ENCODE results near the gene TLK2. TPM values are rescaled to one million over a fixed set of nuclear protein-coding genes. Genes with fewer than 3 reads are reported as not detected.
A peak's percentile ranks its signal among the peaks of the same experiment; 100 is the strongest.
"Not testable (repeated sequence)": the region's sequence is repeated elsewhere in the genome, so short reads cannot be mapped to it uniquely, and the experiment has no call there.

The TLK2 gene
- polyA plus RNA-seq (2013, experiment 1 of 2), result 36.7 TPM
- polyA plus RNA-seq (2013, experiment 2 of 2), result 38.7 TPM

- Histone ChIP-seq H3K9ac (ENCODE audit: low read length) (peak within 1 kb of the TSS; percentile 80), H3K56ac (ENCODE audit: low read length) (peak within 1 kb of the TSS; percentile 84), H3K4me1 (ENCODE audit: control insufficient read depth, low read depth, low read length) (no peaks in the 10 kb centered on the region), H3K79me1 (ENCODE audit: low read length) (peaks cover 2% of the 10 kb centered on the region), H2BK5ac (ENCODE audit: low read length) (no peak within 1 kb of the TSS), H3K4ac (ENCODE audit: low read depth, low read length) (peak within 1 kb of the TSS; percentile 100), H4K5ac (ENCODE audit: low read length) (no peak within 1 kb of the TSS), H3K79me2 (ENCODE audit: control insufficient read depth, insufficient read depth, low read length) (peaks cover 11% of the 10 kb centered on the region), H2BK120ac (ENCODE audit: low read depth, low read length) (peak within 1 kb of the TSS; percentile 61), H3K27me3 (ENCODE audit: insufficient read depth, low read length, poor library complexity) (no peaks in the 10 kb centered on the region), H2BK15ac (replicated peaks; ENCODE audit: low read depth) (no peak within 1 kb of the TSS), H3K36me3 (ENCODE audit: control insufficient read depth, insufficient read depth, low read length) (no peaks in the 10 kb centered on the region), H4K8ac (ENCODE audit: low read depth, low read length) (peak within 1 kb of the TSS; percentile 98), H3K18ac (ENCODE audit: low read length) (peak within 1 kb of the TSS; percentile 99), H3K27ac (ENCODE audit: low read depth, low read length) (peak within 1 kb of the TSS; percentile 78), H3K23ac (ENCODE audit: low read length) (no peak within 1 kb of the TSS), H3K4me2 (ENCODE audit: low read length) (peak within 1 kb of the TSS; percentile 42), H2AK5ac (ENCODE audit: low read length) (no peak within 1 kb of the TSS), H3K4me3 (ENCODE audit: low read length) (peak within 1 kb of the TSS; percentile 58)
- no CpG with 5 or more reads among the region's 59 CpGs for WGBS (ENCODE audit: extremely low coverage, insufficient coverage, low lambda C conversion rate)
- DNase-seq, result peak; percentile 81
Measured at GRCh38 chr17:62478424-62478879, at the start of gene TLK2. Gene TLK2, plus strand, starts transcription at chr17:62478825. Its CDS starts 2,301 bp downstream, at chr17:62481126.

GRCh38 chr17:62435251-62435650 is 43.4 kb upstream of the TLK2 start:
- not testable (repeated sequence) for H3K9ac ChIP-seq (ENCODE audit: low read length); H3K4me1 ChIP-seq (ENCODE audit: control insufficient read depth, low read depth, low read length); H3K4me3 ChIP-seq (ENCODE audit: low read length); H3K18ac ChIP-seq (ENCODE audit: low read length); H3K27ac ChIP-seq (ENCODE audit: low read depth, low read length); H4K5ac ChIP-seq (ENCODE audit: low read length); H2BK5ac ChIP-seq (ENCODE audit: low read length); H3K36me3 ChIP-seq (ENCODE audit: control insufficient read depth, insufficient read depth, low read length); DNase-seq; H2BK120ac ChIP-seq (ENCODE audit: low read depth, low read length); H2AK5ac ChIP-seq (ENCODE audit: low read length); H3K79me1 ChIP-seq (ENCODE audit: low read length); H3K27me3 ChIP-seq (ENCODE audit: insufficient read depth, low read length, poor library complexity); H3K79me2 ChIP-seq (ENCODE audit: control insufficient read depth, insufficient read depth, low read length); H3K56ac ChIP-seq (ENCODE audit: low read length); H3K4ac ChIP-seq (ENCODE audit: low read depth, low read length); H2BK15ac ChIP-seq (replicated peaks; ENCODE audit: low read depth); H3K4me2 ChIP-seq (ENCODE audit: low read length); H3K23ac ChIP-seq (ENCODE audit: low read length); H4K8ac ChIP-seq (ENCODE audit: low read depth, low read length)
- no CpG with 5 or more reads among the region's 4 CpGs for WGBS (ENCODE audit: extremely low coverage, insufficient coverage, low lambda C conversion rate)

GRCh38 chr17:62441181-62441580 is 37.4 kb upstream of the TLK2 start:
- H3K4me3 ChIP-seq (ENCODE audit: low read length); H3K9ac ChIP-seq (ENCODE audit: low read length); H4K8ac ChIP-seq (ENCODE audit: low read depth, low read length); H3K27ac ChIP-seq (ENCODE audit: low read depth, low read length); H2BK5ac ChIP-seq (ENCODE audit: low read length); H3K79me1 ChIP-seq (ENCODE audit: low read length); H3K23ac ChIP-seq (ENCODE audit: low read length); H3K18ac ChIP-seq (ENCODE audit: low read length); H3K79me2 ChIP-seq (ENCODE audit: control insufficient read depth, insufficient read depth, low read length); H3K4me2 ChIP-seq (ENCODE audit: low read length); H3K4me1 ChIP-seq (ENCODE audit: control insufficient read depth, low read depth, low read length); H2BK15ac ChIP-seq (replicated peaks; ENCODE audit: low read depth); H4K5ac ChIP-seq (ENCODE audit: low read length); H2AK5ac ChIP-seq (ENCODE audit: low read length); DNase-seq; H3K4ac ChIP-seq (ENCODE audit: low read depth, low read length); H3K27me3 ChIP-seq (ENCODE audit: insufficient read depth, low read length, poor library complexity); H2BK120ac ChIP-seq (ENCODE audit: low read depth, low read length); H3K36me3 ChIP-seq (ENCODE audit: control insufficient read depth, insufficient read depth, low read length); H3K56ac ChIP-seq (ENCODE audit: low read length): not testable (repeated sequence)
- WGBS (ENCODE audit: extremely low coverage, insufficient coverage, low lambda C conversion rate), result no CpG with 5 or more reads among the region's 6 CpGs

GRCh38 chr17:62444063-62444462 is 34.6 kb upstream of the TLK2 start:
- DNase-seq, result no peak
- Histone ChIP-seq H3K18ac (ENCODE audit: low read length) (no peak overlapping the region), H2BK5ac (ENCODE audit: low read length) (no peak overlapping the region), H3K27me3 (ENCODE audit: insufficient read depth, low read length, poor library complexity) (no peaks in the 10 kb centered on the region), H3K4ac (ENCODE audit: low read depth, low read length) (no peak overlapping the region), H2BK15ac (replicated peaks; ENCODE audit: low read depth) (no peak overlapping the region), H3K4me3 (ENCODE audit: low read length) (no peak overlapping the region), H3K36me3 (ENCODE audit: control insufficient read depth, insufficient read depth, low read length) (no peaks in the 10 kb centered on the region), H3K4me2 (ENCODE audit: low read length) (no peak overlapping the region), H4K5ac (ENCODE audit: low read length) (no peak overlapping the region), H3K9ac (ENCODE audit: low read length) (no peak overlapping the region), H3K23ac (ENCODE audit: low read length) (no peak overlapping the region), H3K79me2 (ENCODE audit: control insufficient read depth, insufficient read depth, low read length) (no peaks in the 10 kb centered on the region), H2AK5ac (ENCODE audit: low read length) (no peak overlapping the region), H2BK120ac (ENCODE audit: low read depth, low read length) (no peak overlapping the region), H3K56ac (ENCODE audit: low read length) (no peak overlapping the region), H4K8ac (ENCODE audit: low read depth, low read length) (no peak overlapping the region), H3K4me1 (ENCODE audit: control insufficient read depth, low read depth, low read length) (no peaks in the 10 kb centered on the region), H3K27ac (ENCODE audit: low read depth, low read length) (no peak overlapping the region), H3K79me1 (ENCODE audit: low read length) (no peaks in the 10 kb centered on the region)
- WGBS (ENCODE audit: extremely low coverage, insufficient coverage, low lambda C conversion rate), result no CpG with 5 or more reads among the region's 4 CpGs

- H2AK5ac ChIP-seq (ENCODE audit: low read length); H2BK120ac ChIP-seq (ENCODE audit: low read depth, low read length); H2BK15ac ChIP-seq (replicated peaks; ENCODE audit: low read depth); H3K18ac ChIP-seq (ENCODE audit: low read length); DNase-seq; H4K8ac ChIP-seq (ENCODE audit: low read depth, low read length); H3K4ac ChIP-seq (ENCODE audit: low read depth, low read length); H3K9ac ChIP-seq (ENCODE audit: low read length); H3K36me3 ChIP-seq (ENCODE audit: control insufficient read depth, insufficient read depth, low read length); H3K4me3 ChIP-seq (ENCODE audit: low read length); H3K23ac ChIP-seq (ENCODE audit: low read length); H3K27ac ChIP-seq (ENCODE audit: low read depth, low read length); H2BK5ac ChIP-seq (ENCODE audit: low read length); H3K79me2 ChIP-seq (ENCODE audit: control insufficient read depth, insufficient read depth, low read length); H3K79me1 ChIP-seq (ENCODE audit: low read length); H3K4me2 ChIP-seq (ENCODE audit: low read length); H3K56ac ChIP-seq (ENCODE audit: low read length); H4K5ac ChIP-seq (ENCODE audit: low read length); H3K4me1 ChIP-seq (ENCODE audit: control insufficient read depth, low read depth, low read length); H3K27me3 ChIP-seq (ENCODE audit: insufficient read depth, low read length, poor library complexity): not testable (repeated sequence)
- WGBS (ENCODE audit: extremely low coverage, insufficient coverage, low lambda C conversion rate), result no CpG with 5 or more reads among the region's 4 CpGs
Measured at GRCh38 chr17:62445791-62446190, 32.8 kb upstream of the TLK2 start.

GRCh38 chr17:62452195-62452594 is 26.4 kb upstream of the TLK2 start:
- not testable (repeated sequence) for H4K5ac ChIP-seq (ENCODE audit: low read length); H3K4ac ChIP-seq (ENCODE audit: low read depth, low read length); H3K4me2 ChIP-seq (ENCODE audit: low read length); H3K27me3 ChIP-seq (ENCODE audit: insufficient read depth, low read length, poor library complexity); H2BK5ac ChIP-seq (ENCODE audit: low read length); H3K23ac ChIP-seq (ENCODE audit: low read length); H3K79me1 ChIP-seq (ENCODE audit: low read length); H3K36me3 ChIP-seq (ENCODE audit: control insufficient read depth, insufficient read depth, low read length); H3K9ac ChIP-seq (ENCODE audit: low read length); H4K8ac ChIP-seq (ENCODE audit: low read depth, low read length); H3K4me3 ChIP-seq (ENCODE audit: low read length); H3K18ac ChIP-seq (ENCODE audit: low read length); H3K56ac ChIP-seq (ENCODE audit: low read length); H2BK15ac ChIP-seq (replicated peaks; ENCODE audit: low read depth); H3K27ac ChIP-seq (ENCODE audit: low read depth, low read length); H3K79me2 ChIP-seq (ENCODE audit: control insufficient read depth, insufficient read depth, low read length); H2BK120ac ChIP-seq (ENCODE audit: low read depth, low read length); DNase-seq; H2AK5ac ChIP-seq (ENCODE audit: low read length); H3K4me1 ChIP-seq (ENCODE audit: control insufficient read depth, low read depth, low read length)
- WGBS (ENCODE audit: extremely low coverage, insufficient coverage, low lambda C conversion rate), result no CpG with 5 or more reads among the region's 4 CpGs

All from mesendoderm (in vitro differentiated cells).